NK-92 (cell line): ENCODE measurements around the gene HUS1.
"Not testable (repeated sequence)": the region's sequence is repeated elsewhere in the genome, so short reads cannot be mapped to it uniquely, and the experiment has no call there.

ENCODE experiments used
- DNase-seq: peaks from one replicate; lab custom pipeline; 2025; ENCODE audit not compliant: unreplicated experiment; lab: John Stamatoyannopoulos, UW

The HUS1 gene

GRCh38 chr7:47980648-47981047 lies 1.2 kb upstream of the HUS1 start:
- DNase-seq, result not testable (repeated sequence)

- no peak for DNase-seq
These were observed 392 bp upstream of the HUS1 start for GRCh38 chr7:47979832-47980181.

GRCh38 chr7:47978790-47979144 lies 648 bp downstream of the HUS1 start:
- DNase-seq, result no peak

- no peak for DNase-seq
These were observed 5.7 kb downstream of the HUS1 start for GRCh38 chr7:47973739-47974138.

GRCh38 chr7:47970761-47971160 lies 8.7 kb downstream of the HUS1 start:
- DNase-seq, result no peak

- no peak for DNase-seq
These were observed 10.3 kb downstream of the HUS1 start for GRCh38 chr7:47968847-47969774.

- no peak for DNase-seq
These were observed 11.7 kb downstream of the HUS1 start for GRCh38 chr7:47967708-47968107.

GRCh38 chr7:47967123-47967522 lies 12.3 kb downstream of the HUS1 start:
- no peak for DNase-seq

GRCh38 chr7:47965456-47965855 lies 14.0 kb downstream of the HUS1 start:
- DNase-seq, result no peak

- no peak for DNase-seq
These were observed 17.2 kb downstream of the HUS1 start for GRCh38 chr7:47962262-47962661.

- DNase-seq, result no peak
These were observed 22.3 kb downstream of the HUS1 start for GRCh38 chr7:47957156-47957555.

GRCh38 chr7:47956220-47956619 lies 23.2 kb downstream of the HUS1 start:
- no peak for DNase-seq

- no peak for DNase-seq
These were observed 25.0 kb downstream of the HUS1 start for GRCh38 chr7:47954231-47954911.

- no peak for DNase-seq
These were observed 25.6 kb downstream of the HUS1 start for GRCh38 chr7:47953822-47954221.

- no peak for DNase-seq
These were observed 27.2 kb downstream of the HUS1 start for GRCh38 chr7:47952224-47952623.

GRCh38 chr7:47951374-47951773 lies 28.0 kb downstream of the HUS1 start:
- DNase-seq, result no peak

- DNase-seq, result no peak
These were observed 28.7 kb downstream of the HUS1 start for GRCh38 chr7:47950714-47951113.

- no peak for DNase-seq
These were observed 29.7 kb downstream of the HUS1 start for GRCh38 chr7:47949703-47950102.

- DNase-seq, result no peak
These were observed 31.1 kb downstream of the HUS1 start, which contains the start of gene PKD1L1 for GRCh38 chr7:47948141-47948790. PKD1L1 (minus strand) TSS chr7:47948466; CDS start chr7:47948440, 26 bp downstream.

GRCh38 chr7:47947355-47947749 lies 32.1 kb downstream of the HUS1 start:
- DNase-seq, result no peak

GRCh38 chr7:47946581-47947354 lies 32.6 kb downstream of the HUS1 start:
- no peak for DNase-seq
